Measurements from ENCODE around the gene WBP4.

The WBP4 gene

DNA sequence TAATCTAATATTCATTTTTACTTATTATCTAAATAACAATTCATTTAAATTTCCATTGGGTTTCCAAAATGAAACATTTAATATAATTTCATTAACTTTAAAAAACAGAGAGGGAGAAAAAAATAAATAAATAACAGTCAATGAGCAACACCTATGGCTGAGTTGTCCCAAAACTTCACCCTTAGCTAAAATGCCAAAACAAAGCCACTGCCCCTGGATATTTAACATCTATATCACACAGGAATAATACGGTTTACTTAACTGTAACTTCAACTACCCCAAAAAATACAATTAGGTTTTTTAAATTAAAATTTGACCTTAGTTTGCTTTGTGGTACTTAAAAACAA, 42.7 kb upstream of the WBP4 start:
- H3K9ac ChIP-seq (ENCODE audit: low read depth, low read length, poor library complexity, severe bottlenecking) = peak overlapping the region; percentile 93
- no peaks in the 10 kb centered on the region for H3K27me3 ChIP-seq (ENCODE audit: insufficient read depth, low read length, poor library complexity, severe bottlenecking)
- H2AFZ ChIP-seq (ENCODE audit: low read length) = no peak overlapping the region
- peaks cover 98% of the 10 kb centered on the region for H3K79me2 ChIP-seq (ENCODE audit: insufficient read depth, low read length)
- no peak for TF ChIP-seq EZH2phosphoT487 (IDR thresholded peaks at IDR 0.05; ENCODE audit: borderline replicate concordance)
- TF ChIP-seq, protein P1, sequence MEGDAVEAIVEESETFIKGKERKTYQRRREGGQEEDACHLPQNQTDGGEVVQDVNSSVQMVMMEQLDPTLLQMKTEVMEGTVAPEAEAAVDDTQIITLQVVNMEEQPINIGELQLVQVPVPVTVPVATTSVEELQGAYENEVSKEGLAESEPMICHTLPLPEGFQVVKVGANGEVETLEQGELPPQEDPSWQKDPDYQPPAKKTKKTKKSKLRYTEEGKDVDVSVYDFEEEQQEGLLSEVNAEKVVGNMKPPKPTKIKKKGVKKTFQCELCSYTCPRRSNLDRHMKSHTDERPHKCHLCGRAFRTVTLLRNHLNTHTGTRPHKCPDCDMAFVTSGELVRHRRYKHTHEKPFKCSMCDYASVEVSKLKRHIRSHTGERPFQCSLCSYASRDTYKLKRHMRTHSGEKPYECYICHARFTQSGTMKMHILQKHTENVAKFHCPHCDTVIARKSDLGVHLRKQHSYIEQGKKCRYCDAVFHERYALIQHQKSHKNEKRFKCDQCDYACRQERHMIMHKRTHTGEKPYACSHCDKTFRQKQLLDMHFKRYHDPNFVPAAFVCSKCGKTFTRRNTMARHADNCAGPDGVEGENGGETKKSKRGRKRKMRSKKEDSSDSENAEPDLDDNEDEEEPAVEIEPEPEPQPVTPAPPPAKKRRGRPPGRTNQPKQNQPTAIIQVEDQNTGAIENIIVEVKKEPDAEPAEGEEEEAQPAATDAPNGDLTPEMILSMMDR (conservative IDR thresholded peaks at IDR 0.05; ENCODE audit: low read length) = no peak
- H3K4me1 ChIP-seq (ENCODE audit: insufficient read depth, low read length, poor library complexity, severe bottlenecking) = peaks cover 40% of the 10 kb centered on the region
- peak overlapping the region; percentile 71 for H3K4me2 ChIP-seq (ENCODE audit: low read depth, low read length, poor library complexity, severe bottlenecking)
- H3F3A ChIP-seq (ENCODE audit: low read depth) = peaks cover 3% of the 10 kb centered on the region; the same call in 1 of the 2 replicates
- H3K9me3 ChIP-seq (ENCODE audit: insufficient read depth, low read depth, low read length) = no peaks in the 10 kb centered on the region
- H3K9me2 ChIP-seq (replicated peaks; ENCODE audit: low read depth, low read length) = no peaks in the 10 kb centered on the region
- peaks cover 6% of the 10 kb centered on the region for H3K36me3 ChIP-seq (ENCODE audit: insufficient read depth, low read length)
- H3K4me3 ChIP-seq (ENCODE audit: low read length, poor library complexity, severe bottlenecking) = peak overlapping the region; percentile 75
- peaks cover 47% of the 10 kb centered on the region for H4K20me1 ChIP-seq (ENCODE audit: insufficient read depth, low read length, poor library complexity, severe bottlenecking)

DNA sequence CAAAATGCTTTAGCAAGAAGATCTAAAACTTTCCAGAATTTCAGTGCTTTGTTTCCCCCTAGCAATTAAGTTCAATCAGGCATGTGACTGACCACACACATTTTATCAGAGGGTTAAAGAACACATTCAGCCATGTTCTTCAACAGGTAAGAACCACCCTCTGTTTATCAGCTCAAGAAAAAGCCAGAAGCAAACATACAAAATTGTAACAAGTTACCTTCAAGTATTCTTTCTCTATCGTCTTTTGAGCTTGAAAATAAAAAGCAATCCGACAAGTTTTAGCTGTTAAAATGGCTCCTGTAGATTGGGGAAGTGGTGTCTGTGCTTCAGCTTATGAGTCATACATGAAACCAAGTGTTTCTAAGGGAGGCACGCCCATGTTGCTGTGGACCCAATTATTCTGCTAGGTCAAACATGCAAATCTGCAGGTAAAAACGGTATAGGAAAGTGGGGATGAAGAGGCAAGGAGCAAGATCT, 42.3 kb upstream of the WBP4 start, which contains the start of gene ELF1:
TSS of gene ELF1 (minus strand) at position 306 of the 477 bp plus-strand sequence. CDS start 37,262 bp downstream, outside the sequence.
- peaks cover 38% of the 10 kb centered on the region for H3K4me1 ChIP-seq (ENCODE audit: insufficient read depth, low read length, poor library complexity, severe bottlenecking)
- H3K4me3 ChIP-seq (ENCODE audit: low read length, poor library complexity, severe bottlenecking) = peak within 1 kb of the TSS; percentile 75
- H4K20me1 ChIP-seq (ENCODE audit: insufficient read depth, low read length, poor library complexity, severe bottlenecking) = peaks cover 42% of the 10 kb centered on the region
- H3K9me2 ChIP-seq (replicated peaks; ENCODE audit: low read depth, low read length) = no peaks in the 10 kb centered on the region
- H3K36me3 ChIP-seq (ENCODE audit: insufficient read depth, low read length) = peaks cover 6% of the 10 kb centered on the region
- peaks cover 3% of the 10 kb centered on the region; the same call in 1 of the 2 replicates for H3F3A ChIP-seq (ENCODE audit: low read depth)
- H3K9me3 ChIP-seq (ENCODE audit: insufficient read depth, low read depth, low read length) = no peaks in the 10 kb centered on the region
- TF ChIP-seq EZH2phosphoT487 (IDR thresholded peaks at IDR 0.05; ENCODE audit: borderline replicate concordance) = no peak
- TF ChIP-seq, protein P1 (conservative IDR thresholded peaks at IDR 0.05; ENCODE audit: low read length) = no peak
- H3K79me2 ChIP-seq (ENCODE audit: insufficient read depth, low read length) = peaks cover 98% of the 10 kb centered on the region
- no peaks in the 10 kb centered on the region for H3K27me3 ChIP-seq (ENCODE audit: insufficient read depth, low read length, poor library complexity, severe bottlenecking)
- no peak within 1 kb of the TSS for H2AFZ ChIP-seq (ENCODE audit: low read length)
- peak within 1 kb of the TSS; percentile 71 for H3K4me2 ChIP-seq (ENCODE audit: low read depth, low read length, poor library complexity, severe bottlenecking)
- H3K9ac ChIP-seq (ENCODE audit: low read depth, low read length, poor library complexity, severe bottlenecking) = peak within 1 kb of the TSS; percentile 93

GRCh38 chr13:41019578-41020347, 41.5 kb upstream of the WBP4 start:
- Histone ChIP-seq H2AFZ (ENCODE audit: low read length) (no peak overlapping the region), H3K27me3 (ENCODE audit: insufficient read depth, low read length, poor library complexity, severe bottlenecking) (no peaks in the 10 kb centered on the region), H3K9me2 (replicated peaks; ENCODE audit: low read depth, low read length) (no peaks in the 10 kb centered on the region), H3K36me3 (ENCODE audit: insufficient read depth, low read length) (peaks cover 6% of the 10 kb centered on the region), H3K79me2 (ENCODE audit: insufficient read depth, low read length) (peaks cover 98% of the 10 kb centered on the region), H3F3A (ENCODE audit: low read depth) (peaks cover 3% of the 10 kb centered on the region; the same call in 1 of the 2 replicates), H3K9ac (ENCODE audit: low read depth, low read length, poor library complexity, severe bottlenecking) (peak overlapping the region; percentile 93), H3K4me3 (ENCODE audit: low read length, poor library complexity, severe bottlenecking) (peak overlapping the region; percentile 75), H3K9me3 (ENCODE audit: insufficient read depth, low read depth, low read length) (no peaks in the 10 kb centered on the region), H3K4me2 (ENCODE audit: low read depth, low read length, poor library complexity, severe bottlenecking) (peak overlapping the region; percentile 71), H4K20me1 (ENCODE audit: insufficient read depth, low read length, poor library complexity, severe bottlenecking) (peaks cover 35% of the 10 kb centered on the region), H3K4me1 (ENCODE audit: insufficient read depth, low read length, poor library complexity, severe bottlenecking) (peaks cover 37% of the 10 kb centered on the region)
- TF ChIP-seq, protein P1 (conservative IDR thresholded peaks at IDR 0.05; ENCODE audit: low read length) = no peak
- TF ChIP-seq EZH2phosphoT487 (IDR thresholded peaks at IDR 0.05; ENCODE audit: borderline replicate concordance) = no peak

Measured in Loucy (cell line).